ENCODE measurements around the gene CDH15. TPM values are rescaled to one million over a fixed set of nuclear protein-coding genes. Genes with fewer than 3 reads are reported as not detected.

The CDH15 gene
- total and polyA plus RNA-seq, 5 experiments from 2014 or later: not detected

- ATAC-seq (no peak), DNase-seq (no peak)
- peaks cover 0 to 25% (median 8%) of the 10 kb centered on the region in 5 donors for H3K27me3 Mint-ChIP-seq
- H3K4me3 Mint-ChIP-seq: no peak overlapping the region
- H3K9me3 Mint-ChIP-seq: no peaks in the 10 kb centered on the region
- H3K36me3 Mint-ChIP-seq: no peaks in the 10 kb centered on the region
- POLR2A ChIA-PET: no interaction called here
- peaks cover 0 to 11% (median 6%) of the 10 kb centered on the region in 4 donors for H3K4me1 Mint-ChIP-seq
- no peak overlapping the region for H3K27ac Mint-ChIP-seq
Observed at GRCh38 chr16:89197033-89197632, 25.6 kb downstream of the CDH15 start.

- Mint-ChIP-seq H3K4me1 (peaks cover 0 to 16% (median 10%) of the 10 kb centered on the region in 4 donors), H3K36me3 (no peaks in the 10 kb centered on the region), H3K27me3 (peaks cover 3 to 29% (median 13%) of the 10 kb centered on the region in 5 donors), H3K4me3 (peak overlapping the region in 1 of 10 donors; percentile 48), H3K27ac (no peak overlapping the region), H3K9me3 (peaks cover 0 to 3% (median 0%) of the 10 kb centered on the region in 9 donors)
- DNase-seq (no peak), ATAC-seq (no peak)
- POLR2A ChIA-PET: no interaction called here
Observed at GRCh38 chr16:89197633-89198416, 26.3 kb downstream of the CDH15 start.

- Mint-ChIP-seq H3K36me3 (peaks cover 0 to 5% (median 0%) of the 10 kb centered on the region in 3 donors), H3K4me3 (no peak overlapping the region), H3K4me1 (peaks cover 0 to 18% (median 14%) of the 10 kb centered on the region in 4 donors), H3K27me3 (peaks cover 11 to 37% (median 21%) of the 10 kb centered on the region in 5 donors), H3K27ac (no peak overlapping the region), H3K9me3 (peaks cover 0 to 4% (median 0%) of the 10 kb centered on the region in 9 donors)
- ATAC-seq: no peak
- POLR2A ChIA-PET: no interaction called here
- DNase-seq: no peak
Observed at GRCh38 chr16:89198417-89199240, 27.1 kb downstream of the CDH15 start.

- peaks cover 0 to 5% (median 0%) of the 10 kb centered on the region in 3 donors for H3K36me3 Mint-ChIP-seq
- H3K9me3 Mint-ChIP-seq: peaks cover 0 to 4% (median 0%) of the 10 kb centered on the region in 9 donors
- POLR2A ChIA-PET: interaction anchor here (0.6 kb wide), 2 partner anchors 298 to 586 kb away, joined by 3 to 6 read pairs; no protein-coding TSS in a partner anchor
- H3K4me3 Mint-ChIP-seq: peak overlapping the region in 2 of 10 donors; percentile 31 to 56
- ATAC-seq (no peak), DNase-seq (no peak)
- H3K27ac Mint-ChIP-seq: peak overlapping the region in 1 of 10 donors; percentile 18
- peaks cover 0 to 18% (median 14%) of the 10 kb centered on the region in 4 donors for H3K4me1 Mint-ChIP-seq
- H3K27me3 Mint-ChIP-seq: peaks cover 18 to 45% (median 29%) of the 10 kb centered on the region in 5 donors
Observed at GRCh38 chr16:89199241-89200123, 27.9 kb downstream of the CDH15 start.

GRCh38 chr16:89200124-89200849 lies 28.7 kb downstream of the CDH15 start, which contains the start of gene SLC22A31:
Gene SLC22A31 (minus strand): TSS chr16:89200537. CDS start chr16:89200501, 36 bp downstream.
- Mint-ChIP-seq H3K27ac (peak within 1 kb of the TSS in 1 of 10 donors; percentile 1), H3K36me3 (peaks cover 0 to 5% (median 0%) of the 10 kb centered on the region in 3 donors), H3K27me3 (peaks cover 18 to 52% (median 33%) of the 10 kb centered on the region in 5 donors), H3K4me1 (peaks cover 0 to 18% (median 14%) of the 10 kb centered on the region in 4 donors), H3K9me3 (peaks cover 0 to 4% (median 0%) of the 10 kb centered on the region in 9 donors), H3K4me3 (peak within 1 kb of the TSS in 9 of 10 donors; percentile 24 to 71 (median 58))
- POLR2A ChIA-PET: no interaction called here
- ATAC-seq: no peak
- DNase-seq: no peak

GRCh38 chr16:89200850-89201411 lies 29.4 kb downstream of the CDH15 start:
- ATAC-seq: peak; percentile 1 to 24
- Mint-ChIP-seq H3K4me1 (peaks cover 0 to 18% (median 14%) of the 10 kb centered on the region in 4 donors), H3K36me3 (peaks cover 0 to 5% (median 0%) of the 10 kb centered on the region in 3 donors), H3K4me3 (peak overlapping the region in 9 of 10 donors; percentile 24 to 71 (median 58)), H3K27me3 (peaks cover 18 to 55% (median 33%) of the 10 kb centered on the region in 5 donors), H3K9me3 (peaks cover 0 to 4% (median 0%) of the 10 kb centered on the region in 9 donors), H3K27ac (peak overlapping the region in 1 of 10 donors; percentile 1)
- POLR2A ChIA-PET: interaction anchor here (1.0 kb wide), 1 partner anchor 30 kb away, joined by 4 read pairs; no protein-coding TSS in a partner anchor
- no peak for DNase-seq

- Mint-ChIP-seq H3K4me3 (peak overlapping the region; percentile 43 to 82 (median 72)), H3K27ac (peak overlapping the region in 2 of 10 donors; percentile 57 to 73)
- POLR2A ChIA-PET: interaction anchor here (1.0 kb wide), 1 partner anchor 31 kb away, joined by 4 read pairs; no protein-coding TSS in a partner anchor
Observed at GRCh38 chr16:89201439-89202377, 30.2 kb downstream of the CDH15 start.

GRCh38 chr16:89202422-89203215 lies 31.1 kb downstream of the CDH15 start:
- Mint-ChIP-seq H3K4me1 (peaks cover 0 to 18% (median 14%) of the 10 kb centered on the region in 4 donors), H3K36me3 (peaks cover 0 to 5% (median 0%) of the 10 kb centered on the region in 3 donors), H3K9me3 (peaks cover 0 to 4% (median 0%) of the 10 kb centered on the region in 9 donors), H3K4me3 (peak overlapping the region; percentile 48 to 82 (median 72)), H3K27ac (peak overlapping the region in 3 of 10 donors; percentile 57 to 84 (median 73)), H3K27me3 (peaks cover 25 to 68% (median 39%) of the 10 kb centered on the region in 5 donors)
- POLR2A ChIA-PET: no interaction called here
- DNase-seq (no peak), ATAC-seq (peak; percentile 6 to 17)

More at GRCh38 chr16:89201439-89202377, 30.2 kb downstream of the CDH15 start:
- Mint-ChIP-seq H3K4me1 (peaks cover 0 to 18% (median 14%) of the 10 kb centered on the region in 4 donors), H3K36me3 (peaks cover 0 to 5% (median 0%) of the 10 kb centered on the region in 3 donors), H3K27me3 (peaks cover 22 to 62% (median 35%) of the 10 kb centered on the region in 5 donors), H3K9me3 (peaks cover 0 to 4% (median 0%) of the 10 kb centered on the region in 9 donors)
- peak; percentile 83 to 88 for ATAC-seq
- DNase-seq: peak; percentile 42 to 88 (median 76)

GRCh38 chr16:89207993-89208392 lies 36.4 kb downstream of the CDH15 start:
- POLR2A ChIA-PET: interaction anchor here (1.8 kb wide), 1 partner anchor 9 kb away, joined by 4 read pairs; the partner anchor contains the start of gene ZNF778
- Mint-ChIP-seq H3K9me3 (peaks cover 0 to 1% (median 0%) of the 10 kb centered on the region in 9 donors), H3K4me1 (peaks cover 0 to 3% (median 1%) of the 10 kb centered on the region in 4 donors), H3K36me3 (peaks cover 0 to 4% (median 0%) of the 10 kb centered on the region in 3 donors), H3K27me3 (peaks cover 25 to 55% (median 38%) of the 10 kb centered on the region in 5 donors), H3K27ac (no peak overlapping the region), H3K4me3 (no peak overlapping the region)
- DNase-seq (no peak), ATAC-seq (no peak)

Measured in naive thymus-derived CD8-positive, alpha-beta T cell (primary cell).